ENCODE results near the gene CMTR1.

The CMTR1 gene

DNA sequence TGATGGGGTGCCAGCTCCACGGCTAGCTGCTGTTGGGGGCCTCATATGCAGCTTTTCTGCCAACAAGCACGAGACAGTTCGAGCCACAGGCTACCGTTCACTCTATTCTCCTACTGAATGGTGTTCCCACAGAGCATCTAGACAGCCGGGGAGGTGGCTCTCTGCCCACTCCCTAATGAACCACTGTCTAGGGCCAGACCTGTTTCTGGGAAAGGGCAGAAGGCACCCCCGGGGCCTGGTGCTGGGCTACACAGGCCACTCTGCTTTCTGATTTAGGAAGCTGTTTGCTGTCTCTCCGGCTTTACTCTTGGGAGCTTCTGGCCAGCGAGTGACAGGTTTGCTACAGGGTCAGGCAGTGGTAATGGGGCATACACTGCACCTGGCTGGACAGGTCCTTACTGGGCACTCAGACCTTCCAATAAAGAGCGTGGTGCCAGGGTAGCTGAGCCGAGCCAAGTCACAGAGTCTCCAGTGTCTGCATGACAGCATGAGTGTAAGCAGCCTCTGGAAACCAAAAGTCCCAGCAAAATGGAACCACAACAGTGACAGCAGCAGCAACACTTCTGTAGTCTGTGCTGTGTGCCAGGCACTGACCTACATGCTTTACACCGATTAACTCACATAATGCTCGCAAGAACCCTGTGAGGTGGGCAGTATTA lies 58.3 kb downstream of the CMTR1 start:
- TF ChIP-seq, protein P1, sequence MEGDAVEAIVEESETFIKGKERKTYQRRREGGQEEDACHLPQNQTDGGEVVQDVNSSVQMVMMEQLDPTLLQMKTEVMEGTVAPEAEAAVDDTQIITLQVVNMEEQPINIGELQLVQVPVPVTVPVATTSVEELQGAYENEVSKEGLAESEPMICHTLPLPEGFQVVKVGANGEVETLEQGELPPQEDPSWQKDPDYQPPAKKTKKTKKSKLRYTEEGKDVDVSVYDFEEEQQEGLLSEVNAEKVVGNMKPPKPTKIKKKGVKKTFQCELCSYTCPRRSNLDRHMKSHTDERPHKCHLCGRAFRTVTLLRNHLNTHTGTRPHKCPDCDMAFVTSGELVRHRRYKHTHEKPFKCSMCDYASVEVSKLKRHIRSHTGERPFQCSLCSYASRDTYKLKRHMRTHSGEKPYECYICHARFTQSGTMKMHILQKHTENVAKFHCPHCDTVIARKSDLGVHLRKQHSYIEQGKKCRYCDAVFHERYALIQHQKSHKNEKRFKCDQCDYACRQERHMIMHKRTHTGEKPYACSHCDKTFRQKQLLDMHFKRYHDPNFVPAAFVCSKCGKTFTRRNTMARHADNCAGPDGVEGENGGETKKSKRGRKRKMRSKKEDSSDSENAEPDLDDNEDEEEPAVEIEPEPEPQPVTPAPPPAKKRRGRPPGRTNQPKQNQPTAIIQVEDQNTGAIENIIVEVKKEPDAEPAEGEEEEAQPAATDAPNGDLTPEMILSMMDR (IDR thresholded peaks at IDR 0.05; ENCODE audit: low read depth, low read length, missing control alignments), result no peak
- DNase-seq (ENCODE audit: low read depth), result no peak
- H3K4me3 ChIP-seq (ENCODE audit: low read depth, low read length), result no peak overlapping the region
- in situ Hi-C loops (cut with HindIII; ENCODE audit: low sequenced_read_pairs), result loop anchor here (5.0 to 25.0 kb wide), 2 partner anchors 71 to 171 kb away; no protein-coding TSS in a partner anchor

DNA sequence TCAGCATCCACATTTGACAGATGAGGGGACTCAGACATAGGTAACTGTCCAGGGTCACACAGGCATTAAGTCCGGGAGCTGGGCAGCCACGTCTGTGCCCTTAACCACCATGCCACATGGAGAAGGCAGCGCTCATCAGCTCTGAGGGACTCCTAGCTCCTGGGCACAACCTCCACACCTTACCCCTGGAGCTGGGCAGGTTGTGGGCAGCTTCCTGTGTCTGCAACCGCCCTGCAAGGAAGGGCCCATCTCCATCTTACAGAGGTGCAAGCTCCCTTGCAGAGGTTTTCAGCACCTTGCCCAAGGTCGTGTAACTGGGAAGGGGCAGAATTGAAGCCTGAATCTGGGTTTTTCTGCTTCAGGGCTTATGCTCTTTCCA lies 58.8 kb downstream of the CMTR1 start:
- TF ChIP-seq, protein P1 (IDR thresholded peaks at IDR 0.05; ENCODE audit: low read depth, low read length, missing control alignments), result no peak
- in situ Hi-C loops (cut with HindIII; ENCODE audit: low sequenced_read_pairs), result loop anchor here (5.0 to 25.0 kb wide), 2 partner anchors 70 to 170 kb away; no protein-coding TSS in a partner anchor

DNA sequence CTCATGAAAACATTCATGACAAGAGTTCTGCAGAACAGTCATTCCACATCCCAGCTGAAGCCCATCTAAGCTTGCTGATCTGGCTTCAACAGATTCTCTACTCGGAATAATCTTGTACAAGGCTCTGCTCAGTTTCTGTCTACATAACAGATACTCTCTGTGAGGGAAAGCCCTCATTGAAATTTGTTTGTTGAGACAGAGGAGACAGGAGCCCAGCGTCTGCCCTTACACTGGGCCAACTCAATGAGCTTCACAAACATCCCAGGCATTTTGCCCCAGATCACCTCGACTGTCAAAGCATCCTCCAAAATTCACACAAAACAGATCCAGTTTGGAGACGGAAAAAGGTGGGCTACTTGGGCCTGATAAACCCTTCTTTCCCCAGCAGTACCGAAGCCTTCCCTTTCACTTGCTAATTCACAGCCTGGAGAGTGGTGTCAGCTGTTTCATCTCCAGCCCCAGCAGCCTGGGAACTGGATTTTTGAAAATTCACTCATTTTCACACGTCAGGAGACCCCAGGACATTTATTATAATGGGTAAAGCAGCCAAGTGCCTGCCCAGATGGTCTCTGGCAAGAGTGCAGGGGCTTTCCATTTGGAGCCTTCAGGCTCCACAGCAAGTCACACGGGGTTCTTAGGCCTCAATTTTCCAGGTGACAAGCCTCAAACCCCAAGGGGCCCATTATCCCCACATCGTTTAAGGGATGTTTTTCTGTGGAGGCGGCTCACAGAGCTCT lies 59.4 kb downstream of the CMTR1 start:
- H3K4me3 ChIP-seq (ENCODE audit: low read depth, low read length), result no peak overlapping the region
- in situ Hi-C loops (cut with HindIII; ENCODE audit: low sequenced_read_pairs), result loop anchor here (5.0 to 25.0 kb wide), 2 partner anchors 70 to 170 kb away; no protein-coding TSS in a partner anchor
- TF ChIP-seq, protein P1 (IDR thresholded peaks at IDR 0.05; ENCODE audit: low read depth, low read length, missing control alignments), result no peak
- no peak for DNase-seq (ENCODE audit: low read depth)

More for the DNA sequence above, 58.8 kb downstream of the CMTR1 start:
- DNase-seq (ENCODE audit: low read depth), result no peak
- H3K4me3 ChIP-seq (ENCODE audit: low read depth, low read length), result no peak overlapping the region

GRCh38 chr6:37492991-37493660 lies 60.1 kb downstream of the CMTR1 start:
- no peak for DNase-seq (ENCODE audit: low read depth)
- H3K4me3 ChIP-seq (ENCODE audit: low read depth, low read length), result no peak overlapping the region
- TF ChIP-seq, protein P1 (IDR thresholded peaks at IDR 0.05; ENCODE audit: low read depth, low read length, missing control alignments), result no peak
- in situ Hi-C loops (cut with HindIII; ENCODE audit: low sequenced_read_pairs), result loop anchor here (5.0 to 25.0 kb wide), 2 partner anchors 69 to 169 kb away; no protein-coding TSS in a partner anchor

DNA sequence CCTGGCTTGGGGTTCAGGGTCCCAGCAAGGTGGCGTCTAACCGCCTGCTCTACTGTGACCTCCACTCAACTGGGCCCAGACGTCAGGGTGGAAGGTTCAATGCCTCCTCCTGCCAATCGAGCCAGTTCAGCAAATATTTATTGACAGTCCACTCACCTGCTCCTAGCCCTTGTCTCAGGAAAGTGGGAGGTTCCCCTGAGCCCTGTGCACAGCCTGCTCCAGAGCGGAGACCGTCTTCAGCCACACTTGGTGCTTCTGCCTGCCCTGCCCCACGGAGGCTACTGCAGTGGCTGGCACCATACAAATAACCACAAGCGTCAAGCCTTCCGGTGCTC lies 60.6 kb downstream of the CMTR1 start:
- TF ChIP-seq, protein P1 (IDR thresholded peaks at IDR 0.05; ENCODE audit: low read depth, low read length, missing control alignments), result no peak
- no peak for DNase-seq (ENCODE audit: low read depth)
- no peak overlapping the region for H3K4me3 ChIP-seq (ENCODE audit: low read depth, low read length)
- in situ Hi-C loops (cut with HindIII; ENCODE audit: low sequenced_read_pairs), result loop anchor here (5.0 to 25.0 kb wide), 2 partner anchors 69 to 169 kb away; no protein-coding TSS in a partner anchor

DNA sequence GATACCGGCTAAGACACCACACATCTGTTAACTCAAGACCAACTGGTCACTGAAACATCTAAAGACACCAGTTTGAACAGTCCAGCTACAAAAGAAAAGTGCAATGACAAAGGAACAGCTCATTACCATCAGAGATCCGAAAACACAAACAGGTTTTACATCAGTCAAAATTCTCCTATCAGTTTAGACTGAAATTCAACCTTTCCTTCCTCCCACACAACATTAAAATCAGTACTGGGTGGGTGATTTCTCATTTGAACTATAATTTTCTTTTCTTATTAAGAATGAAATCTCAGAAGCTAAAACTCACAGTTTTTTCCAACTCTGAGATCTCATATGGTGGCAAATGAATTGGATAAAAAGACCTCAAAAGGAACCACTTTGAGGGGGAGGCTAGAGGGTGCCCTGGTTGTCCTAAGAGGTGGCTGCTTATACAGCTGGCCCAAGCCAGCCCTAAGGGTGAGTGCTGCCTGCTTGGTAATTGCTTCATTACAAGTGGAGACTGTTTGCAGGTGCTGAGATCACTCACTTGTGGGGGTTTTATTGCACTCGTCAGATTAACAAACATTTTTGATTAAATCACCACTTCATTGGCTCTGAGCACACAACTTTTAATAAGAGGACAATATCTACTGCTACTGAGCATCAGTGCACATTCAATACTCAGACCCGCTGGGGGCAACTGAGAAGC lies 62.4 kb downstream of the CMTR1 start:
- in situ Hi-C loops (cut with HindIII; ENCODE audit: low sequenced_read_pairs), result loop anchor here (25.0 kb wide), 1 partner anchor 167 kb away; no protein-coding TSS in a partner anchor
- no peak overlapping the region for H3K4me3 ChIP-seq (ENCODE audit: low read depth, low read length)
- TF ChIP-seq, protein P1 (IDR thresholded peaks at IDR 0.05; ENCODE audit: low read depth, low read length, missing control alignments), result no peak
- DNase-seq (ENCODE audit: low read depth), result no peak
